HL-60 (cell line): Measurements from ENCODE around the gene CDC42BPG.

Experiments
- POLR2AphosphoS5 ChIP-seq: IDR thresholded peaks from 2 replicates; pipeline ENCODE4 v1.6.1; 2012; ENCODE audit warnings: low read depth
- TF ChIP-seq, protein P1 (sequence below): IDR thresholded peaks from one replicate; pipeline ENCODE4 v1.5.1; 2011; ENCODE audit warnings: low read length, control low read depth, inconsistent platforms; ENCODE audit not compliant: insufficient read depth
- TF ChIP-seq, protein P2 (sequence below): IDR thresholded peaks from 2 replicates; pipeline ENCODE4 v1.6.1; 2012; ENCODE audit warnings: low read depth; ENCODE audit not compliant: insufficient replicate concordance

- TF ChIP-seq, protein P1, sequence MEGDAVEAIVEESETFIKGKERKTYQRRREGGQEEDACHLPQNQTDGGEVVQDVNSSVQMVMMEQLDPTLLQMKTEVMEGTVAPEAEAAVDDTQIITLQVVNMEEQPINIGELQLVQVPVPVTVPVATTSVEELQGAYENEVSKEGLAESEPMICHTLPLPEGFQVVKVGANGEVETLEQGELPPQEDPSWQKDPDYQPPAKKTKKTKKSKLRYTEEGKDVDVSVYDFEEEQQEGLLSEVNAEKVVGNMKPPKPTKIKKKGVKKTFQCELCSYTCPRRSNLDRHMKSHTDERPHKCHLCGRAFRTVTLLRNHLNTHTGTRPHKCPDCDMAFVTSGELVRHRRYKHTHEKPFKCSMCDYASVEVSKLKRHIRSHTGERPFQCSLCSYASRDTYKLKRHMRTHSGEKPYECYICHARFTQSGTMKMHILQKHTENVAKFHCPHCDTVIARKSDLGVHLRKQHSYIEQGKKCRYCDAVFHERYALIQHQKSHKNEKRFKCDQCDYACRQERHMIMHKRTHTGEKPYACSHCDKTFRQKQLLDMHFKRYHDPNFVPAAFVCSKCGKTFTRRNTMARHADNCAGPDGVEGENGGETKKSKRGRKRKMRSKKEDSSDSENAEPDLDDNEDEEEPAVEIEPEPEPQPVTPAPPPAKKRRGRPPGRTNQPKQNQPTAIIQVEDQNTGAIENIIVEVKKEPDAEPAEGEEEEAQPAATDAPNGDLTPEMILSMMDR, result no peak
- TF ChIP-seq, protein P2, sequence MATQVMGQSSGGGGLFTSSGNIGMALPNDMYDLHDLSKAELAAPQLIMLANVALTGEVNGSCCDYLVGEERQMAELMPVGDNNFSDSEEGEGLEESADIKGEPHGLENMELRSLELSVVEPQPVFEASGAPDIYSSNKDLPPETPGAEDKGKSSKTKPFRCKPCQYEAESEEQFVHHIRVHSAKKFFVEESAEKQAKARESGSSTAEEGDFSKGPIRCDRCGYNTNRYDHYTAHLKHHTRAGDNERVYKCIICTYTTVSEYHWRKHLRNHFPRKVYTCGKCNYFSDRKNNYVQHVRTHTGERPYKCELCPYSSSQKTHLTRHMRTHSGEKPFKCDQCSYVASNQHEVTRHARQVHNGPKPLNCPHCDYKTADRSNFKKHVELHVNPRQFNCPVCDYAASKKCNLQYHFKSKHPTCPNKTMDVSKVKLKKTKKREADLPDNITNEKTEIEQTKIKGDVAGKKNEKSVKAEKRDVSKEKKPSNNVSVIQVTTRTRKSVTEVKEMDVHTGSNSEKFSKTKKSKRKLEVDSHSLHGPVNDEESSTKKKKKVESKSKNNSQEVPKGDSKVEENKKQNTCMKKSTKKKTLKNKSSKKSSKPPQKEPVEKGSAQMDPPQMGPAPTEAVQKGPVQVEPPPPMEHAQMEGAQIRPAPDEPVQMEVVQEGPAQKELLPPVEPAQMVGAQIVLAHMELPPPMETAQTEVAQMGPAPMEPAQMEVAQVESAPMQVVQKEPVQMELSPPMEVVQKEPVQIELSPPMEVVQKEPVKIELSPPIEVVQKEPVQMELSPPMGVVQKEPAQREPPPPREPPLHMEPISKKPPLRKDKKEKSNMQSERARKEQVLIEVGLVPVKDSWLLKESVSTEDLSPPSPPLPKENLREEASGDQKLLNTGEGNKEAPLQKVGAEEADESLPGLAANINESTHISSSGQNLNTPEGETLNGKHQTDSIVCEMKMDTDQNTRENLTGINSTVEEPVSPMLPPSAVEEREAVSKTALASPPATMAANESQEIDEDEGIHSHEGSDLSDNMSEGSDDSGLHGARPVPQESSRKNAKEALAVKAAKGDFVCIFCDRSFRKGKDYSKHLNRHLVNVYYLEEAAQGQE, result no peak
- TF ChIP-seq POLR2AphosphoS5, result no peak
Observed at GRCh38 chr11:64853709-64854108, 9.3 kb upstream of the CDC42BPG start.
